Measurements from ENCODE around the gene RALGDS. TPM values are rescaled to one million over a fixed set of nuclear protein-coding genes. Genes with fewer than 3 reads are reported as not detected.

The RALGDS gene
- total RNA-seq, 1 experiment from 2014 or later = 13.7 TPM

- Mint-ChIP-seq H3K27ac (ENCODE audit: unreplicated experiment) (no peak overlapping the region), H3K4me3 (ENCODE audit: low read depth, unreplicated experiment) (no peak overlapping the region), H3K4me1 (ENCODE audit: low read depth, unreplicated experiment) (no peaks in the 10 kb centered on the region), H3K27me3 (ENCODE audit: unreplicated experiment) (no peaks in the 10 kb centered on the region), H3K9me3 (ENCODE audit: low read depth, unreplicated experiment) (no peaks in the 10 kb centered on the region), H3K36me3 (ENCODE audit: insufficient read depth, unreplicated experiment) (peaks cover 25% of the 10 kb centered on the region)
- TF ChIP-seq CTCF (IDR thresholded peaks at IDR 0.05; ENCODE audit: unreplicated experiment) = no peak
- intact Hi-C loops (cut with micrococcal nuclease; ENCODE audit: unreplicated experiment) = no loop called here
- CTCF ChIA-PET = no interaction called here
- no peak for DNase-seq
- BruUV-seq (replicated peaks) = no TSS peak
Observed at GRCh38 chr9:133054966-133055365, 66.1 kb downstream of the RALGDS start.

GRCh38 chr9:133054194-133054890 is 66.7 kb downstream of the RALGDS start:
- Mint-ChIP-seq H3K27me3 (ENCODE audit: unreplicated experiment) (no peaks in the 10 kb centered on the region), H3K4me3 (ENCODE audit: low read depth, unreplicated experiment) (no peak overlapping the region), H3K36me3 (ENCODE audit: insufficient read depth, unreplicated experiment) (peaks cover 25% of the 10 kb centered on the region), H3K27ac (ENCODE audit: unreplicated experiment) (no peak overlapping the region), H3K4me1 (ENCODE audit: low read depth, unreplicated experiment) (no peaks in the 10 kb centered on the region), H3K9me3 (ENCODE audit: low read depth, unreplicated experiment) (no peaks in the 10 kb centered on the region)
- no peak for DNase-seq
- BruUV-seq (replicated peaks) = no TSS peak
- intact Hi-C loops (cut with micrococcal nuclease; ENCODE audit: unreplicated experiment) = no loop called here
- no peak for TF ChIP-seq CTCF (IDR thresholded peaks at IDR 0.05; ENCODE audit: unreplicated experiment)
- CTCF ChIA-PET = no interaction called here

GRCh38 chr9:133051966-133052539 is 69.0 kb downstream of the RALGDS start:
- H3K36me3 Mint-ChIP-seq (ENCODE audit: insufficient read depth, unreplicated experiment) = peaks cover 13% of the 10 kb centered on the region
- H3K27ac Mint-ChIP-seq (ENCODE audit: unreplicated experiment) = no peak overlapping the region
- no TSS peak for BruUV-seq (replicated peaks)
- CTCF ChIA-PET = no interaction called here
- intact Hi-C loops (cut with micrococcal nuclease; ENCODE audit: unreplicated experiment) = no loop called here
- DNase-seq = no peak
- no peak for TF ChIP-seq CTCF (IDR thresholded peaks at IDR 0.05; ENCODE audit: unreplicated experiment)
- H3K4me1 Mint-ChIP-seq (ENCODE audit: low read depth, unreplicated experiment) = no peaks in the 10 kb centered on the region
- H3K27me3 Mint-ChIP-seq (ENCODE audit: unreplicated experiment) = no peaks in the 10 kb centered on the region
- H3K9me3 Mint-ChIP-seq (ENCODE audit: low read depth, unreplicated experiment) = no peaks in the 10 kb centered on the region
- no peak overlapping the region for H3K4me3 Mint-ChIP-seq (ENCODE audit: low read depth, unreplicated experiment)

- peaks cover 17% of the 10 kb centered on the region for H3K36me3 Mint-ChIP-seq (ENCODE audit: insufficient read depth, unreplicated experiment)
- TF ChIP-seq CTCF (IDR thresholded peaks at IDR 0.05; ENCODE audit: unreplicated experiment) = no peak
- H3K4me3 Mint-ChIP-seq (ENCODE audit: low read depth, unreplicated experiment) = no peak overlapping the region
- BruUV-seq (replicated peaks) = no TSS peak
- no peaks in the 10 kb centered on the region for H3K4me1 Mint-ChIP-seq (ENCODE audit: low read depth, unreplicated experiment)
- CTCF ChIA-PET = no interaction called here
- H3K27ac Mint-ChIP-seq (ENCODE audit: unreplicated experiment) = no peak overlapping the region
- intact Hi-C loops (cut with micrococcal nuclease; ENCODE audit: unreplicated experiment) = no loop called here
- no peaks in the 10 kb centered on the region for H3K27me3 Mint-ChIP-seq (ENCODE audit: unreplicated experiment)
- no peaks in the 10 kb centered on the region for H3K9me3 Mint-ChIP-seq (ENCODE audit: low read depth, unreplicated experiment)
- DNase-seq = no peak
Observed at GRCh38 chr9:133051281-133051900, 69.6 kb downstream of the RALGDS start.
